B cell (primary cell): ENCODE measurements around the gene ITFG1. TPM values are rescaled to one million over a fixed set of nuclear protein-coding genes. Genes with fewer than 3 reads are reported as not detected.
A peak's percentile ranks its signal among the peaks of the same experiment; 100 is the strongest.

Source experiments
- ATAC-seq: fragments of 200-7000 bp; cut with Tn5 transposase; one replicate; pipeline ENCODE4 v1.10.0; 2021; ENCODE audit warnings: low read depth, mild to moderate bottlenecking, moderate number of reproducible peaks, moderate library complexity
- CTCF ChIA-PET: fragments of 350-600 bp; sonication (Branson Sonifier 250); formaldehyde crosslinking; loops from one replicate; lab custom pipeline; 2021; ENCODE audit warnings: antibody characterized with exemption, inconsistent platforms; lab: Charles Lee
- POLR2A ChIA-PET: fragments of 350-600 bp; sonication (Branson Sonifier 250); formaldehyde crosslinking; loops from one replicate; lab custom pipeline; 2021; ENCODE audit warnings: antibody characterized with exemption; lab: Charles Lee
- DNase-seq: peaks from one replicate; pipeline ENCODE4 v3.0.0; 2013
- H2AFZ ChIP-seq: 2 replicates; pipeline ENCODE4 v1.6.1; 2012; ENCODE audit warnings: mild to moderate bottlenecking, low read depth, low read length; ENCODE audit not compliant: insufficient read depth, poor library complexity, severe bottlenecking
- H3K27ac ChIP-seq, 2 donors: 1 replicate in 1 of 2; 2 replicates in 1 of 2; pipeline ENCODE4 v1.5.1; 2012 to 2013; ENCODE audit warnings: low read length in 2 of 2, mild to moderate bottlenecking in 2 of 2, moderate library complexity in 1 of 2
- H3K27me3 ChIP-seq, 4 experiments: fragments of 200-600 bp in 1 of 4; sonication (generic) in 1 of 4; replicated peaks in 1 of 4; 1 replicate in 2 of 4; 2 replicates in 2 of 4; pipeline versions ENCODE4 v1.6.1 to v1.7.0; 2013 to 2016; ENCODE audit warnings: low read length in 3 of 4, mild to moderate bottlenecking in 2 of 4, mixed read lengths in 1 of 4, moderate library complexity in 1 of 4; ENCODE audit not compliant: insufficient read depth in 4 of 4, control insufficient read depth in 3 of 4; ENCODE audit errors: control extremely low read depth in 1 of 4
- H3K36me3 ChIP-seq, 2 experiments: replicated peaks in 1 of 2; 1 replicate in 1 of 2; 2 replicates in 1 of 2; pipeline versions ENCODE4 v1.6.1 to v1.7.1; 2013; ENCODE audit warnings: low read length in 1 of 2; ENCODE audit not compliant: insufficient read depth in 2 of 2, control insufficient read depth in 1 of 2; ENCODE audit errors: control extremely low read depth in 1 of 2, extremely low read depth in 1 of 2
- H3K4me1 ChIP-seq, 2 donors: fragments of 200-600 bp in 1 of 2; sonication (generic) in 1 of 2; 1 replicate in 1 of 2; 2 replicates in 1 of 2; pipeline versions ENCODE4 v1.5.1 to v1.6.1; 2013 to 2017; ENCODE audit warnings: low read length in 2 of 2; ENCODE audit not compliant: control insufficient read depth in 2 of 2, insufficient read depth in 2 of 2
- H3K4me2 ChIP-seq: replicated peaks from 2 replicates; pipeline ENCODE3; 2012; ENCODE audit warnings: mild to moderate bottlenecking, low read depth, low read length; ENCODE audit not compliant: poor library complexity, severe bottlenecking
- H3K4me3 ChIP-seq, 5 experiments: fragments of 200-600 bp in 1 of 5; sonication (generic) in 1 of 5; 1 replicate in 3 of 5; 2 replicates in 2 of 5; pipeline versions ENCODE4 v1.5.1 to v1.7.0; 2011 to 2016; ENCODE audit warnings: low read length in 4 of 5, mild to moderate bottlenecking in 4 of 5, low read depth in 2 of 5, control low read depth in 1 of 5, moderate library complexity in 1 of 5; ENCODE audit not compliant: insufficient read depth in 1 of 5; ENCODE audit errors: control extremely low read depth in 1 of 5, extremely low read depth in 1 of 5
- H3K79me2 ChIP-seq: fragments of 200-600 bp; sonication (generic); one replicate; pipeline ENCODE4 v1.6.0; 2016; ENCODE audit warnings: low read length; ENCODE audit not compliant: control insufficient read depth, insufficient read depth
- H3K9ac ChIP-seq: fragments of 200-600 bp; sonication (generic); 2 replicates; pipeline ENCODE4 v1.6.1; 2017; ENCODE audit warnings: mild to moderate bottlenecking, low read length, moderate library complexity
- H3K9me3 ChIP-seq, 3 donors: one replicate each; pipeline versions ENCODE4 v1.6.1 to v1.7.1; 2013; ENCODE audit warnings: low read length in 2 of 3; ENCODE audit not compliant: control insufficient read depth in 2 of 3, insufficient read depth in 1 of 3; ENCODE audit errors: control extremely low read depth in 1 of 3
- H4K20me1 ChIP-seq: 2 replicates; pipeline ENCODE4 v1.6.0; 2012; ENCODE audit warnings: mild to moderate bottlenecking, low read length; ENCODE audit not compliant: insufficient read depth, control insufficient read depth, poor library complexity, severe bottlenecking
- H3K27ac Mint-ChIP-seq: one replicate; pipeline ENCODE4 v1.8.0; 2021; ENCODE audit warnings: mixed read lengths
- H3K27me3 Mint-ChIP-seq: one replicate; pipeline ENCODE4 v1.8.0; 2021; ENCODE audit warnings: mixed read lengths
- H3K4me1 Mint-ChIP-seq: one replicate; pipeline ENCODE4 v1.8.0; 2021; ENCODE audit warnings: mixed read lengths
- H3K4me3 Mint-ChIP-seq: one replicate; pipeline ENCODE4 v1.8.0; 2021; ENCODE audit warnings: mixed read lengths
- H3K9me3 Mint-ChIP-seq: one replicate; pipeline ENCODE4 v1.8.0; 2022; ENCODE audit warnings: mixed read lengths; ENCODE audit not compliant: insufficient read depth
- CTCF ChIP-seq: fragments of 200-600 bp; IDR thresholded peaks from one replicate; pipeline ENCODE4 v1.8.0; 2022; ENCODE audit warnings: antibody characterized with exemption, mild to moderate bottlenecking
- EZH2 ChIP-seq: IDR thresholded peaks from 2 replicates; pipeline ENCODE4 v1.6.1; 2012; ENCODE audit warnings: borderline replicate concordance, low read depth, mild to moderate bottlenecking, moderate library complexity, low read length; ENCODE audit not compliant: insufficient read depth, poor library complexity, severe bottlenecking
- WGBS: methylation state at CpG from one replicate; pipeline ENCODE4 v1.1.5; 2013; ENCODE audit warnings: missing lambda C conversion rate; ENCODE audit not compliant: insufficient coverage; 5-methylcytosine and 5-hydroxymethylcytosine counted together
- intact Hi-C: fragments of 100-400 bp; cut with micrococcal nuclease; formaldehyde crosslinking; loops from one replicate; pipeline ENCODE4 v1.10.0; 2022
- polyA plus RNA-seq: library from polyadenylated mRNA; depleted of rRNA; stranded (reverse); fragments of >200 nt; gene quantifications from 2 replicates; pipeline ENCODE4 v1.2.3, GENCODE V29; 2012
- total RNA-seq, 2 donors: library from RNA; stranded (reverse); fragments of 120-200 nt in 1 of 2; gene quantifications; 1 replicate in 1 of 2; 2 replicates in 1 of 2; pipeline versions ENCODE4 v1.2.3 to v1.2.4, GENCODE V29; 2013 to 2022

Gene ITFG1
- total and polyA plus RNA-seq, 2 donors (not counting 1 experiment from before 2014, with no cell fraction given): 9.7 to 40.4 TPM

- Histone ChIP-seq H3K4me2 (no peak overlapping the region), H4K20me1 (peaks cover 14% of the 10 kb centered on the region), H3K27me3 (no peaks in the 10 kb centered on the region), H3K9me3 (no peaks in the 10 kb centered on the region), H3K79me2 (peaks cover 89% of the 10 kb centered on the region), H3K4me1 (peaks cover 0 to 3% of the 10 kb centered on the region in 2 donors), H3K27ac (no peak overlapping the region), H3K4me3 (no peak overlapping the region), H2AFZ (no peak overlapping the region), H3K36me3 (peaks cover 2 to 6% of the 10 kb centered on the region in 2 experiments), H3K9ac (no peak overlapping the region)
- ChIA-PET POLR2A (no interaction called here), CTCF (interaction anchor here (1.5 kb wide), 1 partner anchor 14 kb away, joined by 4 read pairs; no protein-coding TSS in a partner anchor)
- intact Hi-C loops: no loop called here
- Mint-ChIP-seq H3K9me3 (no peaks in the 10 kb centered on the region), H3K27ac (no peak overlapping the region), H3K4me3 (no peak overlapping the region), H3K27me3 (no peaks in the 10 kb centered on the region), H3K4me1 (peaks cover 41% of the 10 kb centered on the region)
- 100% methylated on average over 1 of the region's 1 CpG for WGBS
- ATAC-seq (no peak), DNase-seq (no peak)
- TF ChIP-seq EZH2 (no peak), CTCF (no peak)
Observed at GRCh38 chr16:47470810-47471209, 9.9 kb upstream of the ITFG1 start.

- DNase-seq (no peak), ATAC-seq (no peak)
- Histone ChIP-seq H2AFZ (no peak overlapping the region), H3K27me3 (no peaks in the 10 kb centered on the region), H4K20me1 (peaks cover 14% of the 10 kb centered on the region), H3K27ac (no peak overlapping the region), H3K4me2 (no peak overlapping the region), H3K9ac (no peak overlapping the region), H3K4me3 (no peak overlapping the region), H3K79me2 (peaks cover 90% of the 10 kb centered on the region), H3K36me3 (peaks cover 2 to 6% of the 10 kb centered on the region in 2 experiments), H3K9me3 (no peaks in the 10 kb centered on the region), H3K4me1 (peaks cover 0 to 9% of the 10 kb centered on the region in 2 donors)
- no CpG with 5 or more reads among the region's 7 CpGs for WGBS
- ChIA-PET CTCF (interaction anchor here (1.5 kb wide), 1 partner anchor 13 kb away, joined by 4 read pairs; no protein-coding TSS in a partner anchor), POLR2A (no interaction called here)
- Mint-ChIP-seq H3K9me3 (no peaks in the 10 kb centered on the region), H3K4me3 (no peak overlapping the region), H3K27me3 (no peaks in the 10 kb centered on the region), H3K4me1 (peaks cover 44% of the 10 kb centered on the region), H3K27ac (peak overlapping the region; percentile 6)
- intact Hi-C loops: no loop called here
- TF ChIP-seq CTCF (no peak), EZH2 (no peak)
Observed at GRCh38 chr16:47470211-47470610, 9.3 kb upstream of the ITFG1 start.
